Caki2 (cell line): ENCODE measurements around the gene LRRC4. TPM values are rescaled to one million over a fixed set of nuclear protein-coding genes. Genes with fewer than 3 reads are reported as not detected.

Experiments
- DNase-seq: peaks from one replicate; pipeline ENCODE4 v3.0.0-alpha.2; 2015; ENCODE audit warnings: low read depth
- in situ Hi-C: cut with HindIII; loops from 2 replicates; pipeline ENCODE4 v1.10.0; 2016; ENCODE audit warnings: low sequenced_read_pairs, low pct_unique_long_range_greater_than_20kb, mixed read lengths
- total RNA-seq: library from RNA; depleted of rRNA; stranded (reverse); fragments of >200 nt; shearing (Covaris generic); gene quantifications from 2 replicates; pipeline ENCODE4 v1.2.3, GENCODE V29; 2014; ENCODE audit warnings: low replicate concordance

Gene LRRC4
- total RNA-seq, 1 experiment from 2014 or later: not detected

GRCh38 chr7:128017862-128018845, 13.1 kb downstream of the LRRC4 start:
- in situ Hi-C loops: no loop called here
- DNase-seq: peak; percentile 70

- in situ Hi-C loops: no loop called here
- no peak for DNase-seq
Measured at GRCh38 chr7:128017460-128017859, 13.8 kb downstream of the LRRC4 start.

- no peak for DNase-seq
- in situ Hi-C loops: no loop called here
Measured at GRCh38 chr7:128014811-128015210, 16.4 kb downstream of the LRRC4 start.

GRCh38 chr7:128011131-128011661, 20.0 kb downstream of the LRRC4 start:
- in situ Hi-C loops: no loop called here
- no peak for DNase-seq

- in situ Hi-C loops: no loop called here
- no peak for DNase-seq
Measured at GRCh38 chr7:128010391-128011127, 20.7 kb downstream of the LRRC4 start.

- in situ Hi-C loops: no loop called here
- no peak for DNase-seq
Measured at GRCh38 chr7:128008744-128009143, 22.5 kb downstream of the LRRC4 start.

- in situ Hi-C loops: no loop called here
- no peak for DNase-seq
Measured at GRCh38 chr7:128008141-128008540, 23.1 kb downstream of the LRRC4 start.

GRCh38 chr7:128007303-128007680, 23.9 kb downstream of the LRRC4 start:
- in situ Hi-C loops: no loop called here
- no peak for DNase-seq

GRCh38 chr7:128006550-128007302, 24.5 kb downstream of the LRRC4 start:
- no peak for DNase-seq
- in situ Hi-C loops: no loop called here

GRCh38 chr7:128005759-128006159, 25.5 kb downstream of the LRRC4 start:
- no peak for DNase-seq
- in situ Hi-C loops: no loop called here

- in situ Hi-C loops: no loop called here
- DNase-seq: no peak
Measured at GRCh38 chr7:128005117-128005516, 26.1 kb downstream of the LRRC4 start.

GRCh38 chr7:128004623-128005022, 26.6 kb downstream of the LRRC4 start:
- no peak for DNase-seq
- in situ Hi-C loops: no loop called here

GRCh38 chr7:128003787-128004186, 27.4 kb downstream of the LRRC4 start:
- in situ Hi-C loops: no loop called here
- DNase-seq: no peak

GRCh38 chr7:128003167-128003566, 28.1 kb downstream of the LRRC4 start:
- DNase-seq: no peak
- in situ Hi-C loops: no loop called here

GRCh38 chr7:128000854-128001265, 30.4 kb downstream of the LRRC4 start:
- in situ Hi-C loops: no loop called here
- peak; percentile 58 for DNase-seq

GRCh38 chr7:128000048-128000447, 31.2 kb downstream of the LRRC4 start:
- DNase-seq: no peak
- in situ Hi-C loops: no loop called here

GRCh38 chr7:127998671-127999070, 32.6 kb downstream of the LRRC4 start:
- in situ Hi-C loops: no loop called here
- no peak for DNase-seq

GRCh38 chr7:127997226-127997922, 33.9 kb downstream of the LRRC4 start:
- in situ Hi-C loops: no loop called here
- DNase-seq: no peak
